Measurements from ENCODE around the gene CDK17.
"Not testable (repeated sequence)": the region's sequence is repeated elsewhere in the genome, so short reads cannot be mapped to it uniquely, and the experiment has no call there.

Gene CDK17

GRCh38 chr12:96416033-96416799 is 16.0 kb upstream of the CDK17 start:
- no peak for DNase-seq

- DNase-seq, result no peak
These were observed 14.4 kb upstream of the CDK17 start for GRCh38 chr12:96414637-96415036.

GRCh38 chr12:96412431-96412830 is 12.2 kb upstream of the CDK17 start:
- DNase-seq, result no peak

GRCh38 chr12:96409731-96410130 is 9.5 kb upstream of the CDK17 start:
- DNase-seq, result no peak

GRCh38 chr12:96408993-96409392 is 8.8 kb upstream of the CDK17 start:
- no peak for DNase-seq

GRCh38 chr12:96407429-96408097 is 7.3 kb upstream of the CDK17 start:
- DNase-seq, result not testable (repeated sequence)

- DNase-seq, result no peak
These were observed 4.5 kb upstream of the CDK17 start for GRCh38 chr12:96404696-96405095.

- DNase-seq, result no peak
These were observed 3.6 kb upstream of the CDK17 start for GRCh38 chr12:96403870-96404269.

GRCh38 chr12:96402522-96402921 is 2.3 kb upstream of the CDK17 start:
- DNase-seq, result not testable (repeated sequence)

- no peak for DNase-seq
These were observed 1.8 kb upstream of the CDK17 start for GRCh38 chr12:96402061-96402460.

- peak; percentile 66 for DNase-seq
These were observed 1.0 kb upstream of the CDK17 start for GRCh38 chr12:96401076-96401871.

- DNase-seq, result peak; percentile 63
These were observed 414 bp upstream of the CDK17 start for GRCh38 chr12:96400631-96401075.

- DNase-seq, result peak; percentile 33
These were observed 920 bp downstream of the CDK17 start for GRCh38 chr12:96399120-96399918.

GRCh38 chr12:96398424-96399119 is 1.7 kb downstream of the CDK17 start:
- no peak for DNase-seq

- DNase-seq, result no peak
These were observed 2.3 kb downstream of the CDK17 start for GRCh38 chr12:96397756-96398423.

- DNase-seq, result no peak
These were observed 3.3 kb downstream of the CDK17 start for GRCh38 chr12:96396914-96397313.

- no peak for DNase-seq
These were observed 4.0 kb downstream of the CDK17 start for GRCh38 chr12:96396209-96396608.

GRCh38 chr12:96395236-96395635 is 5.0 kb downstream of the CDK17 start:
- no peak for DNase-seq

GRCh38 chr12:96393229-96393628 is 7.0 kb downstream of the CDK17 start:
- not testable (repeated sequence) for DNase-seq

- no peak for DNase-seq
These were observed 7.8 kb downstream of the CDK17 start for GRCh38 chr12:96392397-96392796.

- no peak for DNase-seq
These were observed 12.3 kb downstream of the CDK17 start for GRCh38 chr12:96387981-96388380.

Measured in NCI-H748 treated with DMSO at 0.1 percent for 48 hours (cell line).